Peyer's patch (tissue), 4 donors: ENCODE measurements around the gene FGD3. TPM values are rescaled to one million over a fixed set of nuclear protein-coding genes. Genes with fewer than 3 reads are reported as not detected.

ENCODE experiments used
- DNase-seq, 3 donors: peaks; one replicate each; pipeline ENCODE4 v3.0.0-alpha.2; 2017 to 2019
- H3K27ac ChIP-seq, 4 donors: fragments of 200-600 bp; sonication (generic); one replicate each; pipeline ENCODE4 v1.5.1; 2016 to 2019
- H3K27me3 ChIP-seq, 2 donors: fragments of 200-600 bp; sonication (generic); one replicate each; pipeline ENCODE4 v1.5.1; 2019
- H3K36me3 ChIP-seq, 3 donors: fragments of 200-600 bp; sonication (generic); one replicate each; pipeline ENCODE4 v1.5.1; 2016 to 2019
- H3K4me1 ChIP-seq, 4 donors: fragments of 200-600 bp; sonication (generic); one replicate each; pipeline ENCODE4 v1.5.1; 2016 to 2019
- H3K4me3 ChIP-seq, 4 donors: fragments of 200-600 bp; sonication (generic); 1 replicate in 3 of 4; 2 replicates in 1 of 4; pipeline ENCODE4 v1.5.1; 2016 to 2019; ENCODE audit warnings: mild to moderate bottlenecking in 1 of 4
- H3K9me3 ChIP-seq, 4 donors: fragments of 200-600 bp; sonication (generic); one replicate each; pipeline ENCODE4 v1.5.1; 2016 to 2019; ENCODE audit warnings: mild to moderate bottlenecking in 1 of 4
- POLR2A ChIP-seq, 2 donors: fragments of 450-650 bp; IDR thresholded peaks; one replicate each; pipeline ENCODE4 v1.5.1; 2017; ENCODE audit warnings: antibody characterized with exemption in 2 of 2, mild to moderate bottlenecking in 2 of 2, moderate library complexity in 2 of 2
- total RNA-seq, 4 donors: library from RNA; depleted of rRNA; stranded (reverse); fragments of >200 nt; gene quantifications; one replicate each; pipeline ENCODE4 v1.1.0, GENCODE V29; 2016
- TF ChIP-seq, protein P1 (sequence below), 6 experiments: fragments of 450-650 bp in 4 of 6; fragments of 200-600 bp in 2 of 6; sonication (generic) in 1 of 6; IDR thresholded peaks; one replicate each; pipeline ENCODE4 v1.5.1; 2017 to 2019; ENCODE audit warnings: antibody characterized with exemption in 6 of 6, mild to moderate bottlenecking in 3 of 6, moderate library complexity in 1 of 6

Gene FGD3
- total RNA-seq, 4 donors from 2014 or later = 4.6 to 48.7 (median 7.8) TPM

DNA sequence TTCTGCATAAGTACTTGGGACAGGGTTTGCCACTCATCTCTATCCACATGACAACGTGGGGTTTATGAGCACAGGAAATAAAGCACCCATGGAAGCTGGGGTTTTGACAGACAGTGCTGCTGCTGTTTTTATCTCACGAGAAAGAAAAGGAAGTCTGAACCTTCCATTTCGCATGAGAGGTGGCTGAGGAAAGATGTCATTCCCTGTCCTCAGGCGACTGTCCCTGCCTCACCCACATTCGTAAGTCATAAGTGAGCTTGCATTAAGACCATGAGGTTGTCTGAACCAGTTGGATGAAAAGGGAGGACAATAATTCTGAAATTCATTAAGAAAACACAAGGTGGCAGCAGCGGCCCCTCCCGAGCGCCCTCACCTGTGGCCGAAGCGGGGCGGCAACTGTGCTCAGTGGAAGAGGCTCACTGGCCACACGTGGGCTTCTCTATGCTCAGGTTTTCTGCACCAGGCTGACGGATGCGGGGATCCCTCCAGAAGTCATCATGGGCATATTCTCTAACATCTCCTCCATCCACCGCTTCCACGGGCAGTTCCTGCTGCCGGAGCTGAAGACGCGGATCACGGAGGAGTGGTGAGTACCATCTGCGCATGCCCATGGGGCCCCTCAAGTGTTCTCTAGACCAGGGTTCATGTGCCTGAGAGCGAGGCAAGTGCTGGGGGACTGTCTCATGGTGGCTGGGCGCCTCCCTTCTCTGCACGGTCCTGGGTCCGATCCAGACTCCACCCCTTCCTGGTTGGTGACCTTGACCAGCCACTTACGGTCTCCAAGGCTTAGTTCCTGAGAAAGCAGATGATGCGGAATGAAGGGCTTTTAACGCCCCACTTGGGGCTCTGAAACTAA is 56.5 kb downstream of the FGD3 start:
- Histone ChIP-seq H3K4me1 (peaks cover 0 to 5% (median 0%) of the 10 kb centered on the region in 4 donors), H3K27ac (no peak overlapping the region), H3K4me3 (peak overlapping the region in 2 of 4 donors; percentile 35 to 50), H3K27me3 (no peaks in the 10 kb centered on the region), H3K9me3 (peaks cover 0 to 4% (median 2%) of the 10 kb centered on the region in 4 donors), H3K36me3 (no peaks in the 10 kb centered on the region)
- DNase-seq = peak; percentile 49 to 81 (median 80)
- TF ChIP-seq, protein P1, sequence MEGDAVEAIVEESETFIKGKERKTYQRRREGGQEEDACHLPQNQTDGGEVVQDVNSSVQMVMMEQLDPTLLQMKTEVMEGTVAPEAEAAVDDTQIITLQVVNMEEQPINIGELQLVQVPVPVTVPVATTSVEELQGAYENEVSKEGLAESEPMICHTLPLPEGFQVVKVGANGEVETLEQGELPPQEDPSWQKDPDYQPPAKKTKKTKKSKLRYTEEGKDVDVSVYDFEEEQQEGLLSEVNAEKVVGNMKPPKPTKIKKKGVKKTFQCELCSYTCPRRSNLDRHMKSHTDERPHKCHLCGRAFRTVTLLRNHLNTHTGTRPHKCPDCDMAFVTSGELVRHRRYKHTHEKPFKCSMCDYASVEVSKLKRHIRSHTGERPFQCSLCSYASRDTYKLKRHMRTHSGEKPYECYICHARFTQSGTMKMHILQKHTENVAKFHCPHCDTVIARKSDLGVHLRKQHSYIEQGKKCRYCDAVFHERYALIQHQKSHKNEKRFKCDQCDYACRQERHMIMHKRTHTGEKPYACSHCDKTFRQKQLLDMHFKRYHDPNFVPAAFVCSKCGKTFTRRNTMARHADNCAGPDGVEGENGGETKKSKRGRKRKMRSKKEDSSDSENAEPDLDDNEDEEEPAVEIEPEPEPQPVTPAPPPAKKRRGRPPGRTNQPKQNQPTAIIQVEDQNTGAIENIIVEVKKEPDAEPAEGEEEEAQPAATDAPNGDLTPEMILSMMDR (IDR thresholded peaks at IDR 0.05) = peak; percentile 17 to 77 (median 68)
- TF ChIP-seq POLR2A (IDR thresholded peaks at IDR 0.05) = no peak

DNA sequence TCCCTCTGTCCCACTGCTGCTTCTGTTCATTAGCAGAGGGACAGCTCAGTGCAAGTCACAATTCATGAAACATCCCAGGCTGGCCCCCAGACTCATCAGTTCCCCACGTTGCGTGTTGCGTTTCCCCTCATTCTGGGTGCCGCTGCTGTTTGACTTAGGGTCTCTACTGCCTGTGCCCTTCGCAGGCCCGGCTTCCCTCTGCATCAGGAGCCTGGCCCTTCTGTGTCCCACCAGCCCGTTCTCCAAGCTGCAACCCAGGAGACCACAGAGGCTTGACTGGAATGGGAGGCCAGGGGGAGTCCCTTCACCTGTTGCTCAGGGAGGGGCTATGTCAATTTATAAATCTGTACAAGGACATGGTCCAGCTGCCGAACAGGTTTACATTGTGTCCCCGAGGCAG is 57.2 kb downstream of the FGD3 start:
- Histone ChIP-seq H3K9me3 (no peaks in the 10 kb centered on the region), H3K27me3 (no peaks in the 10 kb centered on the region), H3K36me3 (no peaks in the 10 kb centered on the region), H3K27ac (no peak overlapping the region), H3K4me3 (no peak overlapping the region), H3K4me1 (peaks cover 0 to 5% (median 0%) of the 10 kb centered on the region in 4 donors)
- peak in 1 of 3 donors; percentile 39 for DNase-seq
- TF ChIP-seq, protein P1 (IDR thresholded peaks at IDR 0.05) = no peak
- no peak for TF ChIP-seq POLR2A (IDR thresholded peaks at IDR 0.05)

DNA sequence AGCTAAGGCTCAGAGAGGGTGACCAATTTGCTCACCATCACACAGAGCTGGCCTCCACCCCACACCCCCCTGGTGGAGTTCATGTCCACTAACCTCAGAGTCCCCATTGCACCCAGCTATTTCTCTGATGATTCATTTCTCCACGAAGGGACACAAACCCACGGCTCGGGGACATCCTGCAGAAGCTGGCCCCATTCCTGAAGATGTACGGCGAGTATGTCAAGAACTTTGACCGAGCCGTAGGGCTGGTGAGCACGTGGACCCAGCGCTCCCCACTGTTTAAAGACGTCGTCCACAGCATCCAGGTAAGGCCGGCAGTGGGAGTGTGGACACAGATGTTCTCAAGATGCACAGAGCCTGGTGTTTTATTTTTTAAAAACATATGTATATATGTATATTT is 58.6 kb downstream of the FGD3 start:
- no peaks in the 10 kb centered on the region for H3K36me3 ChIP-seq
- H3K9me3 ChIP-seq = no peaks in the 10 kb centered on the region
- H3K27me3 ChIP-seq = no peaks in the 10 kb centered on the region
- H3K4me1 ChIP-seq = peaks cover 0 to 5% (median 0%) of the 10 kb centered on the region in 4 donors
- H3K27ac ChIP-seq = no peak overlapping the region
- TF ChIP-seq, protein P1 (IDR thresholded peaks at IDR 0.05) = no peak
- no peak for TF ChIP-seq POLR2A (IDR thresholded peaks at IDR 0.05)
- no peak overlapping the region for H3K4me3 ChIP-seq
- DNase-seq = peak in 1 of 3 donors; percentile 30

DNA sequence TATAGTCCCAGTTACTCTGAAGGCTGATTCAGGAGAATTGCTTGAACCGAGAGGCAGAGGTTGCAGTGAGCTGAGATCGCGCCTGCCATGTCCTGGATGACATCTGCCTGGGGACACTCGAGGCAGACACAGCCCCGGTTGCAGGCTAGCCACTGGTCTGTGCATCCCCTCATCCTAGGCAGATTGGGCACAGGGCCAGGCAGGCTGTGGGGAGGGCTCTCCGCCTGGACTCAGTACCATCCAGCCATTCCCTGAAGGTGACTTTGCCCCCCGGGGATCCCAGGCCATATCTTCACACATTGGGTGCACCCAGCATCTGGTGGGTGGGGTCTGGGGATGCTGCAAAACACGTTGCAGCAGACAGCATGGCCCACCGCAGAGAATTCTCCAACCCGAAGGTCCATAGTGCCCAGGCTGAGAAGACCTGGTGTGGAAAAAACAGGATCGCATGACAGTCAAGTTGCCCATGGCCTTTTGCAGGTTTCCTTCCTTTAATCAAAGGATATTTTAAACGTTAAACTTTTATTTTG is 60.3 kb downstream of the FGD3 start:
- no peaks in the 10 kb centered on the region for H3K36me3 ChIP-seq
- no peak overlapping the region for H3K4me3 ChIP-seq
- H3K27me3 ChIP-seq = no peaks in the 10 kb centered on the region
- no peak for TF ChIP-seq POLR2A (IDR thresholded peaks at IDR 0.05)
- TF ChIP-seq, protein P1 (IDR thresholded peaks at IDR 0.05) = no peak
- peaks cover 0 to 5% (median 0%) of the 10 kb centered on the region in 4 donors for H3K4me1 ChIP-seq
- DNase-seq = peak in 1 of 3 donors; percentile 44
- H3K27ac ChIP-seq = no peak overlapping the region
- no peaks in the 10 kb centered on the region for H3K9me3 ChIP-seq

DNA sequence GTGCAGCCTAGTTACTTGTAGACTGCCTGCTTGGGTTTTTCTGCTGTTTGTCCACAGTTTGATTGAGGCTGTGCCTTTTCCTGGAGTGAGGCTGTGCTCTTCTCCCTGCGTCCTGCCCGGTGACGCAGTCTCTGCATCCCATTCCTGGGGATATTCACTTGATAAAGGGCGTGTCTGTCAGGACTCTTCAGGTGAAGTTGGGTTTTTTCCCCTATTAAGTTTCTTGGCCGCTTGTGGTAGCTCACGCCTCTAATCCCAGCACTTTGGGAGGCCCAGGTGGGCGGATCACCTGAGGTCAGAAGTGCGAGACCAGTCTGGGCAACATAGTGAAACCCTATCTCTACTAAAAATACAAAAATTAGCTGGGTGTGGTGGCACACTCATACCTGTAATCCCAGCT is 61.1 kb downstream of the FGD3 start:
- Histone ChIP-seq H3K9me3 (no peaks in the 10 kb centered on the region), H3K4me3 (no peak overlapping the region), H3K4me1 (peaks cover 0 to 5% (median 0%) of the 10 kb centered on the region in 4 donors), H3K27ac (no peak overlapping the region), H3K27me3 (no peaks in the 10 kb centered on the region), H3K36me3 (no peaks in the 10 kb centered on the region)
- peak in 1 of 3 donors; percentile 23 for DNase-seq
- TF ChIP-seq, protein P1 (IDR thresholded peaks at IDR 0.05) = no peak
- no peak for TF ChIP-seq POLR2A (IDR thresholded peaks at IDR 0.05)
